Activated T-helper 1 cell treated with anti-CD3 and anti-CD28 coated beads, Interleukin-12 subunit alpha, Interleukin-12 subunit beta, Interleukin-2, Interleukin-4 antibody, amounts not matched to agents 30 ng/mL and 10 ng/mL and 1 ng/mL, durations not matched to agents 14 hours and 24 hours and 36 hours (primary cell): ENCODE data around the gene HNRNPR. TPM values are rescaled to one million over a fixed set of nuclear protein-coding genes. Genes with fewer than 3 reads are reported as not detected.

Experiments used
- total RNA-seq: library from RNA; stranded (reverse); gene quantifications from 2 replicates; pipeline ENCODE4 v1.2.3, GENCODE V29; 2022

The HNRNPR gene
- total RNA-seq, 1 donor from 2014 or later, result 241 TPM

Other genes with a start within 250 kb of the HNRNPR start
- 23.3 and 27.7 TPM in 2 replicates for gene LUZP1, start 175.4 kb downstream of the HNRNPR start, total RNA-seq
- gene HTR1D, start 126.8 kb downstream of the HNRNPR start, total RNA-seq, result not detected in 2 replicates
- 4.6 TPM in 2 replicates for gene ZNF436, start 25.6 kb upstream of the HNRNPR start, total RNA-seq
- 2.0 and 2.6 TPM in 2 replicates for gene TCEA3, start 80.5 kb upstream of the HNRNPR start, total RNA-seq
- gene ASAP3, start 139.9 kb upstream of the HNRNPR start, total RNA-seq, result not detected in 2 replicates
- 32.0 and 33.5 TPM in 2 replicates for gene E2F2, start 186.9 kb upstream of the HNRNPR start, total RNA-seq
- 20.8 and 22.9 TPM in 2 replicates for gene ID3, start 215.2 kb upstream of the HNRNPR start, total RNA-seq